ENCODE data around the gene FAM131B.

FAM131B gene

DNA sequence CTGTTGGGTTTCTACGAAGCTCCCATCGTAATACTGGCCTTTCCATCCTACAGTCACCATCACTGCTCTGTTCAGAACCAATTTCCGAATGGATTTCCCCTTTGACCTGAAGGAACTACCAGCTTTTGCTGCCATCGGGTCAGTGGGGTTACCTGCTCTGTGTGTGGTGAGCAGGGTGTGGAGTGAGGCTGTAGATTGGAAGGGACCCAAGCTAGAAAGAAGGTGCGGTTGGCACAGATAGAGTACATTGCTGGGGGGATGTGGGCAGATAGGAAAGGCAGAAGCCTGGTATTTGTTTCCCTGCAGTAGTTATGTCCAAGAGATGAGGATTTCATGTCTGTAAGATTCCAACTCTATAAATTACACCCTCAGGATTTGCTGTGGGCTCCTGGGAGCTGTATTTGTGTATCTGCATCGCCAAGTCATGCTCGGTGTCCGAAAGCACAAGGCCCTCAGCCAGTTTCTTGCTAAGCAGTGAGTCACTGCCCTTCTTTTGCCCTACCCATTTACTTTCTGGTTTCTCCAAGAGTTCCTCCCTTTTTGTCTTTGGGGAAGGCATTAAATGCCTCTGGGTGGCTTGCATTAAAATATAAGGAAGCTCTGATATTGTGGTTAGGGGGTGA is 31.2 kb downstream of the FAM131B start:
- H3K27ac ChIP-seq (ENCODE audit: poor library complexity, severe bottlenecking), result peak overlapping the region; percentile 61
- H3K9me3 ChIP-seq (ENCODE audit: severe bottlenecking), result no peaks in the 10 kb centered on the region
- no peak for DNase-seq (ENCODE audit: low spot score)
- peak; percentile 95 for ATAC-seq (ENCODE audit: low read depth)
- no peaks in the 10 kb centered on the region for H3K36me3 ChIP-seq (ENCODE audit: low read depth)
- no peak overlapping the region for H3K4me3 ChIP-seq (ENCODE audit: severe bottlenecking)
- TF ChIP-seq CTCF (IDR thresholded peaks at IDR 0.05; ENCODE audit: poor library complexity, severe bottlenecking), result no peak
- peaks cover 31% of the 10 kb centered on the region for H3K4me1 ChIP-seq (ENCODE audit: insufficient read depth, poor library complexity, severe bottlenecking)
- no peaks in the 10 kb centered on the region for H3K27me3 ChIP-seq (ENCODE audit: insufficient read depth, poor library complexity, severe bottlenecking)

- Histone ChIP-seq H3K4me1 (ENCODE audit: insufficient read depth, poor library complexity, severe bottlenecking) (peaks cover 28% of the 10 kb centered on the region), H3K27ac (ENCODE audit: poor library complexity, severe bottlenecking) (no peak overlapping the region), H3K9me3 (ENCODE audit: severe bottlenecking) (no peaks in the 10 kb centered on the region), H3K4me3 (ENCODE audit: severe bottlenecking) (no peak overlapping the region), H3K27me3 (ENCODE audit: insufficient read depth, poor library complexity, severe bottlenecking) (no peaks in the 10 kb centered on the region), H3K36me3 (ENCODE audit: low read depth) (no peaks in the 10 kb centered on the region)
- ATAC-seq (ENCODE audit: low read depth) (no peak), DNase-seq (ENCODE audit: low spot score) (no peak)
- no peak for TF ChIP-seq CTCF (IDR thresholded peaks at IDR 0.05; ENCODE audit: poor library complexity, severe bottlenecking)
Observed at GRCh38 chr7:143329471-143330170, 32.9 kb downstream of the FAM131B start.

- no peak for DNase-seq (ENCODE audit: low spot score)
- no peak for TF ChIP-seq CTCF (IDR thresholded peaks at IDR 0.05; ENCODE audit: poor library complexity, severe bottlenecking)
- H3K27ac ChIP-seq (ENCODE audit: poor library complexity, severe bottlenecking), result no peak overlapping the region
- ATAC-seq (ENCODE audit: low read depth), result no peak
- no peaks in the 10 kb centered on the region for H3K27me3 ChIP-seq (ENCODE audit: insufficient read depth, poor library complexity, severe bottlenecking)
- H3K36me3 ChIP-seq (ENCODE audit: low read depth), result no peaks in the 10 kb centered on the region
- H3K4me3 ChIP-seq (ENCODE audit: severe bottlenecking), result no peak overlapping the region
- H3K4me1 ChIP-seq (ENCODE audit: insufficient read depth, poor library complexity, severe bottlenecking), result peaks cover 14% of the 10 kb centered on the region
- no peaks in the 10 kb centered on the region for H3K9me3 ChIP-seq (ENCODE audit: severe bottlenecking)
Observed at GRCh38 chr7:143327903-143328302, 34.6 kb downstream of the FAM131B start.

GRCh38 chr7:143325240-143325639 is 37.3 kb downstream of the FAM131B start:
- Histone ChIP-seq H3K27ac (ENCODE audit: poor library complexity, severe bottlenecking) (no peak overlapping the region), H3K9me3 (ENCODE audit: severe bottlenecking) (no peaks in the 10 kb centered on the region), H3K36me3 (ENCODE audit: low read depth) (no peaks in the 10 kb centered on the region), H3K4me1 (ENCODE audit: insufficient read depth, poor library complexity, severe bottlenecking) (no peaks in the 10 kb centered on the region), H3K27me3 (ENCODE audit: insufficient read depth, poor library complexity, severe bottlenecking) (no peaks in the 10 kb centered on the region), H3K4me3 (ENCODE audit: severe bottlenecking) (no peak overlapping the region)
- TF ChIP-seq CTCF (IDR thresholded peaks at IDR 0.05; ENCODE audit: poor library complexity, severe bottlenecking), result no peak
- ATAC-seq (ENCODE audit: low read depth), result no peak
- no peak for DNase-seq (ENCODE audit: low spot score)

DNA sequence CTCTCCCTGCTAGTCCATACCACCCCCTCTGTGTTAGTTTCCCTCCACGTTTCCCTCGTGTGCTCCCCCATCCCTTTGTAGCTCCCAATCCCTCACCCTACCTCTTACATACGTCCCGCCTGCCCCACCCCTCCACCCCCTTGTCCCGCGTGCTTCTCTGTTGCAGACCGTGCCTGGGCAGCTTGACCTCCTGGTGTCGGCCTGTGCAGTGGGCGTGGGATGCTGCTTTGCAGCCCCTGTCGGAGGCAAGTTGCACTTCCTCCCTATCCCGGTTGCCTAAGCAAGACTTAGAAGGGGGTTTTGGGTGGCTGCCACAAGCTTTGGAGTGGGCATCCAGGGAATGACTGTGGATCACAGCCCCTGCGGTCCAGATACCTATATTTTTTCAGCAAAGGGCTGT is 38.9 kb downstream of the FAM131B start:
- Histone ChIP-seq H3K36me3 (ENCODE audit: low read depth) (no peaks in the 10 kb centered on the region), H3K27ac (ENCODE audit: poor library complexity, severe bottlenecking) (no peak overlapping the region), H3K4me3 (ENCODE audit: severe bottlenecking) (no peak overlapping the region), H3K4me1 (ENCODE audit: insufficient read depth, poor library complexity, severe bottlenecking) (peaks cover 5% of the 10 kb centered on the region), H3K27me3 (ENCODE audit: insufficient read depth, poor library complexity, severe bottlenecking) (no peaks in the 10 kb centered on the region), H3K9me3 (ENCODE audit: severe bottlenecking) (no peaks in the 10 kb centered on the region)
- no peak for ATAC-seq (ENCODE audit: low read depth)
- TF ChIP-seq CTCF (IDR thresholded peaks at IDR 0.05; ENCODE audit: poor library complexity, severe bottlenecking), result no peak
- DNase-seq (ENCODE audit: low spot score), result no peak
